ENCODE measurements around the gene GNAL. TPM values are rescaled to one million over a fixed set of nuclear protein-coding genes. Genes with fewer than 3 reads are reported as not detected.
"Not testable (repeated sequence)": the region's sequence is repeated elsewhere in the genome, so short reads cannot be mapped to it uniquely, and the experiment has no call there.

GNAL gene
- total and polyA plus RNA-seq, 2 of the 4 experiments (the other 2 are of a cell fraction), result 0.15 to 0.36 TPM

- ATAC-seq (ENCODE audit: low read depth); H3K36me3 ChIP-seq (ENCODE audit: control insufficient read depth, insufficient read depth, low read length); H3K56ac ChIP-seq (ENCODE audit: extremely low read depth, insufficient read depth, low read length); H4K8ac ChIP-seq (ENCODE audit: low read depth in 2 of 2, low read length in 2 of 2); H2BK120ac ChIP-seq (ENCODE audit: low read depth, low read length); H2AFZ ChIP-seq (replicated peaks; ENCODE audit: low read length, poor library complexity); H4K91ac ChIP-seq (ENCODE audit: insufficient read depth, low read depth, low read length); BruUV-seq (replicated peaks); H3K9me3 ChIP-seq (ENCODE audit: control insufficient read depth, insufficient read depth, low read length); H2BK20ac ChIP-seq (ENCODE audit: low read depth, low read length); dilution Hi-C loops (cut with HindIII; ENCODE audit: low sequenced_read_pairs, unreplicated experiment); H3K4ac ChIP-seq (ENCODE audit: low read depth, low read length); H3K23ac ChIP-seq (ENCODE audit: low read depth, low read length); H2AK5ac ChIP-seq (ENCODE audit: low read depth, low read length); H3K27ac ChIP-seq (ENCODE audit: insufficient read depth, low read length); H2AK9ac ChIP-seq (replicated peaks; ENCODE audit: low read depth, low read length, poor library complexity); H3K27me3 ChIP-seq (ENCODE audit: control insufficient read depth, insufficient read depth, low read length); H3K9me1 ChIP-seq (ENCODE audit: insufficient read depth, low read length); CTCF ChIA-PET; H2BK15ac ChIP-seq (ENCODE audit: low read depth, low read length); H4K20me1 ChIP-seq (ENCODE audit: insufficient read depth, low read length); H3K4me2 ChIP-seq (ENCODE audit: low read depth, low read length); H3K4me3 ChIP-seq (ENCODE audit: insufficient read depth, low read depth, low read length); POLR2A ChIA-PET (ENCODE audit: unreplicated experiment); H3K18ac ChIP-seq (ENCODE audit: low read depth, low read length); H3K14ac ChIP-seq (replicated peaks; ENCODE audit: low read depth, low read length); H4K5ac ChIP-seq (ENCODE audit: low read depth, low read length); H3K9ac ChIP-seq (ENCODE audit: low read depth, low read length): not testable (repeated sequence)
- in situ Hi-C loops (cut with MboI; ENCODE audit: low sequenced_read_pairs), result loop anchor here (10.0 kb wide), 1 partner anchor 430 kb away; no protein-coding TSS in a partner anchor
- WGBS, 2 experiments (ENCODE audit: extremely low coverage in 2 of 2, insufficient read length in 1 of 2), result no CpG with 5 or more reads among the region's 6 CpGs
- Histone ChIP-seq H3K79me1 (ENCODE audit: low read depth in 1 of 2, low read length in 2 of 2) (peaks cover 10 to 34% of the 10 kb centered on the region in 2 experiments; a peak in 3 of 4 replicates), H3K4me1 (ENCODE audit: control insufficient read depth, insufficient read depth, low read length) (peaks cover 16% of the 10 kb centered on the region), H2BK5ac (ENCODE audit: low read depth, low read length, poor library complexity, severe bottlenecking) (peak overlapping the region; percentile 8)
- intact Hi-C loops (cut with micrococcal nuclease), result loop anchor here (10.0 kb wide), 1 partner anchor 90 kb away; no protein-coding TSS in a partner anchor
- TF ChIP-seq POLR2A (IDR thresholded peaks at IDR 0.05; ENCODE audit: low read depth, low read length), result peak; percentile 81
- TF ChIP-seq CEBPB (IDR thresholded peaks at IDR 0.05; ENCODE audit: low read depth, low read length), result 0 out of 2 replicates have a peak, but pooled peaks have one; percentile 63
- DNase-seq, result peak; percentile 20
Measured at GRCh38 chr18:11854554-11854953, 165.5 kb downstream of the GNAL start.
